ELF-1 (cell line): ENCODE data around the gene ECE1.

Source experiments
- DNase-seq: peaks from one replicate; pipeline ENCODE4 v3.0.0-alpha.2; 2016; ENCODE audit warnings: low read depth, low spot score

ECE1 gene

DNA sequence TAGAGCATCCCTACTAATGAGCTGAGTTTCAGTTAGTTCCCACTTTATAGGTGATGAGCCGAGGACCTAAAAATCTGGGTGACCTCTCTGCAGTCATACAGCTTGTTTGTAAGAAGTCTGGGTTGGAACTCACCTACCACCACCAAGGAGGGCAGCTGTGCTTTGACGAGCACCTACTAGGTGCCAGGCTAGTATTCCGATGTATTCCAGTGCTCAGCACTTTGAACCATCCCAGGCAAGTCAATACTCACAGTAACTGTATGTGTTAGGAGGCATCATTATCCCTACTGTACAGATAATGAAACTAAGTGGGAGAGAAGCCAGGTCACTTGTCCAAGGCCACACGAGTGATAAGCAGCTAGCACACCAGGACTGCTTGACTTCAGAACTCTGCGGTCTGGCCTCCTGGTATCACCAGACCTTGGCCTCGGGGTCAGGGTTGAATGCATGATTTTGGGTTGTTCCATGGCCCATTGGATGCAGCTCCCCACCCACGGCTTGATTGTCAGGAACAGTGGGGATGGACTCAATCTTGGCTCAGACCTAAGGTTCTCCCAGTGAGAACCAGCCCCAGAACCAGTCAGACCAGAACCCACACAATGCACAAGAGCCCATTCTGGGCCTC, 20.7 kb downstream of the ECE1 start:
- no peak for DNase-seq

DNA sequence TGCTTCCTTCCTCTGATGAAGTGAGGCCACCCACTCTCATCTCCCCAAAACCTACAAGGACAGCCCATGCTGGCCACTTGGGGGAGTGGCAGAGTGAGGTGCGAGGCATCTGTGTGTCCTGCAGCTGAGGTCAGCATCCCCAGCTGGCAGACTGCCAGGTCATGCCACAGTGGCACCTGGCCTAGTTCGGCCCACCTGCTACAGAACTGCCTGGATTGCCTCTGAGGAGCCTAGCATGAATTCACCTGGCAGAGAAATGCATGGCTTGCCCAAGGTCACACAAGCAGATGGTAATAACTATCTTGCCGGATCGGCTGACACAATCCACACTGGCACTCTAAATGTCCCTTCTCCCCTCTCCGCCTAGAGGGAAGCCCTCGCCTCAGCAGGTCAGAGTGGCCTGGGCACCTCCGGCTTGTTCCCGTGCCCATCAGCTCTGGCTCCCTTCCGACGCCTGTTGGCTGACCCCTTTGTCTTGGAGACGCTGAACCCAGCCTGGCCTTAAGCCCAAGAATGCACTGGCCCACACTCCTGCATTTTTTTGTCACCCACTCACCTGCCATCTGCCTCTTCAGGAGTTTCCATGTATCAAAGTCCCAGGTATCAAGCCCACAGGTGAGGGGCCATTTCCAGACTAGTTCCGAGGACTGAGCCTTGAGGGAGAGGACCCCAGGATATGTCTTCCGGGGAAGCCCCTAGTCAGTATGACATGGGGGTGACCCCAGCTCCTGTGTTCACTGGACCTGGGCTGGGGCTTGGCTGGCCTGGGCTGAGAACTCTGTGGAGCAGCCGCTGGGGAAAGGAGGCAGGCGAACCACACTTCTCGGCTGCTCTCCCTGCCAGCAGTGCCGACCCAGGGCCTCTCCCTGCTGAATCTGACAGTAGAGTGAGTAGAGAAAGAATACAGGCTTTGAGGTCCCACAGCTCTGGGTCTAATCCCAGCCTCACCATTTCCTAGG, 21.7 kb downstream of the ECE1 start:
- no peak for DNase-seq

DNA sequence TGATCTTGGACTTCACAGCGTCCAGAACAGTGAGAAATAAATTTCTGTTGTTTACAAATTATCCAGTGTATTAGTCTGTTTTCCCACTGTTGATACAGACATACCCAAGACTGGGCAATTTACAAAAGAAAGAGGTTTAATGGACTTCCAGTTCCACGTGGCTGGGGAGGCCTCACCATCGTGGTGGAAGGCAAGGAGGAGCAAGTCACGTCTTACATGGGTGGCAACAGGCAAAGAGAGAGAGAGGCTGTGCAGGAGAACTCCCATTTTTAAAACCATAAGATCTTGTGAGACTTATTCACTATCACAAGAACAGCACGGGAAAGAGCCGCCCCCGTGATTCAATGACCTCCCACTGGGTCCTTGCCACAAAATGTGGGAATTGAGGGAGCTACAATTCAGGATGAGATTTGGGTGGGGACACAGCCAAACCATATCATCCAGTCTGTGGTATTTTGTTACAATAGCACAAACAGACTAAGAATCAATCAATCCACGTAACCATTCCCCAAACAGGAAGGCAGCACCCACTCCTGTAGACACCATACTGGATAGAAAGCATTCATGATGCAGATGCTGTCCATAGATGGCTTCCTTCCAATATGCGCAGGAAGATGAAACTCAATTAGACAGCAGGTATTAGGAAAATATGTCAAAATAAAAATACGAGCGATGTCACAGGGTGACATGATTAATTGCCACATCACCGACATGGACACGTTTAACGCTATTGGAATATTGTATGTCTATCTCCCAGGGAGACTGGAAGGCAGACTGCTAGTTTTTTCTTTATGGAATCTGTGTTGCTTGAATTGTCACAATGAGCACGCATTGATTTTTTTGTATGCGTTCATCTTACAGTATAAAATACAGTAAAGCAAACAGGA, 22.8 kb downstream of the ECE1 start:
- DNase-seq, result no peak

DNA sequence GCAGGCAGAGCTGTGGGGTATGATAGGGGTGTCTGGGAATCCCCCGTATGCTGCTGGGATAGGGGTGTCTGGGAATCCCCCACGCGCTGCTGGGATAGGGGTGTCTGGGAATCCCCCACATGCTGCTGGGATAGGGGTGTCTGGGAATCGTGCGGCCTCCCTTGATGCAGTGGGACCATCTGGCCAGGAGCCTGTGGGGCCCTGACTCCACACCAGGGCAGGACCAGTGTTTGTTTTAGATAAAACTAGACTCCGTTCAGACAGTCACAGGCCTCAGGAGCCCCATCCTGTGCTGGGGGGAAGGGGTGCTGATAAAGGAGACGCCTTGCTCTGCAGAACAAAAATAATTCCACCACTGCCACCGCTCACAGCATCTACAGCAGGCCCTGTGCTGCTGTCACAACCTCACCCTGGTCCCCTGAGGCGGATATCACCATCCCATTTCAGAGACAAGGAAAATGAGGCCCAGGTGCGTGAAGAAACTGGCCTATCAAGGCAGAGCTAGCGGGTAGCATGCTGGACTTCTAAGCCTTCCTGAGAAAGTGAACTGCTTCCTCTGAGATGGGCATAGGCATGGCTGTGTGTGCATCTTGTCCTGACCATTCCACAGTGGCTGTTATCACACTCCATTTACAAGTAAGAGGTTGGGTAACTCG, 24.0 kb downstream of the ECE1 start:
- DNase-seq, result no peak

DNA sequence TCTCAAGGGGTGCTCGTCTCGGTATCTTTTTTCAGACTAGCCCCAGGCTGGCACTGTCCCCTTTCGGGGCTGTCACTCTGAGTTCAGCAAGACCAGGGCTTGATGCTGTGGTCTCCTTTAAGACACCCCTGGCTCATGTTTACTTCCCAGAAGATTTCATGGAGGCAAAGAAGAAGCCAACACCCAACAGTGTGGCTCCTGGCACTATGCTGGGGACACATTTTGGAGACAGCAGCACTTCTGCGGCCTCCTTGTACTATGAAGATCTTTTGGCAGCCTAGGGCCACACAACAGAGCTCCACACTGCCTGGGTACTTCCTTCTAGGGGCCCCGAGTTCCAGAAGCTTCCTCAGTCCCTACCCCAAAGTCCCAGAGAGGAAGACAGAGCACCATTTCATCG, 24.6 kb downstream of the ECE1 start:
- DNase-seq, result no peak

DNA sequence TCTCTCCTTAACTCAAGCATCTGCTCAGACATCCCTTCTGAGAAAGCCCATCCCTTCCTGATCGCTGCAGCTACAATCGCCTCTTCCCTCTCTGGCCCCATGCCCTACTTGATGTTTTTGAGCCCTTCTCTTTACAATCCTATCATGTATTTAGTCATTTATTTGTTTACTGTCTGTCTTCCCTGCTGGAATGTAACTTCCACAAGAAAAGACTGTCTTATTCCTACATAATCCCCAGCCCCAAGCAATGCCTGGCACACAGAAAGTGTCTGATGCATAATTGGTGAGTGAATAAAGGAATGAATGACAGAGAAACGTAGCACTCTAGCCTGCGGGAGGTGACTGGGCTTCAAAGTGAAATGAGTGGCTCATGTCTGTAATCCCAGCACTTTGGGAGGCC, 25.4 kb downstream of the ECE1 start:
- peak; percentile 75 for DNase-seq

DNA sequence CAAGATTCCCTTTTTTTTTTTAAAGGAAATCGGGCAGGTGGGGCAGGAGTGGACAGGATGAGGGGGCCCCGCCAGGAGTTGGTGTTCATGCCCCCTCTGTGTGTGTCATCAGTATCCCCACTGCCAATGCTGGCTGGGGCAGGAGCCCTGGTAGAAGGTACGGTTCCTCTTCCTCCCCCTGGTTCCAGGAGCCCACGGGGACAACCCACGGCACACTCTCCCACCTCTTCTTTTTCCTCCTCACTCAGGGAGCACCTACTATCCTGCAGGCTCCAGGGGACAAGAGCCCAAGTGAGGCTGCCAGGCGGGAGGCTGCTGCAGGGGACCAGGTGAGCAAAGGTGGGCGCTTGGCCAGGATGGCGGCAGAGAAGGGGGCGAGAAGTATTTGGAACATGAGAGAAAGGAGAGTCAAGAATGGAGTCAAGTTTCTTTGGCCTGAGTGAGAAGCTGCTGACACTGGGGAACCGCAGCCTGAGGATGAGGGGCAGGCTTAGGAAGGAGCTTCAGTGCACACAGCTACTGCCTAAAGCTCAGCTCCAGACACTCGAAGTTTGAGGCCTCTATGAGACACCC, 26.5 kb downstream of the ECE1 start:
- DNase-seq, result no peak

DNA sequence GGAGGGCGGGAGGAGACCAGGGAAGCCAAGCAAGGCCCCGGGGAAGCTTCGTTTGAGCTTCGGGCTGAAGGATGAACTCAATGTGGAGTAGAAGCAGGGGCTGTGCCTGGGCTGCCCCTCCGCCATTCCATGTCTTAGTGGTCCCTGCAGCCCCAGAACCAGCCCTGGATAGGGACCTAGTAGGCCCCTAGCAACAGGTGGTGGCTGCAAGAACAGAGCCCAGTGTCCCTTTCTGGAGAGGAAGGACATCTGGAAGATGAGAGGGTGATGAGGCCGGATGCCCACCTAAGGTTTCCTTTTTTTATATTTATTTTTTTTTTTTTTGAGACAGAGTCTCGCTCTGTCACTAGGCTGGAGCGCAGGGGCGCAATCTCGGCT, 27.2 kb downstream of the ECE1 start:
- DNase-seq, result no peak

DNA sequence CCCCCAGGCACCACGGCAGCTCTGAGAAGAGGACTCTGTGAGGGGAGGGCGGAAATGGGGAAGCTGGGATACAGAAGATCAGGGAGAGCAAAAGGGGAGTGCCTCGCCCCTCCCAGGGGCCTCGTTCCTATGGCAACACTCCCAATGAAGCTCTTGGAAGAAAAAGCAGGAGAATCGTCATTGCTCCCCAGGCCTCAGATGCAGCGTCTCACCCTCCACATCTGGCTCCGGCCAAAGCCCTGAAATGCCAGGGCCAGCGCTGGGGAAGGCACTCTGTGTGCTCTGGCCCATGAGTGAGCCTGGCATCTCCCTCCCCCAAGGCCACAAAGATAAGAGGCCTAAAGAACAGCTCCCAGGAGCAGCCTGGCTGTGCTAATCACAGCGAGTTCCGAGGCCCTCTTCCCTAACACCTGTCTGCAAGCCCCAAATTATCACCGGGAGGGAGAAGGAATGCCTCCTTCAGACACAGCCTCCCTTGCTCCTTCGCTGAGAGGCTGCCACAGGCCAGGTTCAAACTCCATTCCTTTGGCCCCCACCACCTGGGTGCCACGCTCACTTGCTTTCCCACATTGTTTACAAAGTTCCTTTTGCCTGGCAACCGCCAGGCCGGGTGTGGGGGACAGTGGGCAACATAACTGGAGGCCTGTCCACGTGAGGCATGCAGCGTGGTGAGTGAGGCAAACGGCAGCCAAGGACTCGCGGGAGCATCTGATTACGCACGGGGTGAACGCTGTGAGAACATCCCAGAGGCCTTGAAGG, 27.8 kb downstream of the ECE1 start:
- peak; percentile 68 for DNase-seq

DNA sequence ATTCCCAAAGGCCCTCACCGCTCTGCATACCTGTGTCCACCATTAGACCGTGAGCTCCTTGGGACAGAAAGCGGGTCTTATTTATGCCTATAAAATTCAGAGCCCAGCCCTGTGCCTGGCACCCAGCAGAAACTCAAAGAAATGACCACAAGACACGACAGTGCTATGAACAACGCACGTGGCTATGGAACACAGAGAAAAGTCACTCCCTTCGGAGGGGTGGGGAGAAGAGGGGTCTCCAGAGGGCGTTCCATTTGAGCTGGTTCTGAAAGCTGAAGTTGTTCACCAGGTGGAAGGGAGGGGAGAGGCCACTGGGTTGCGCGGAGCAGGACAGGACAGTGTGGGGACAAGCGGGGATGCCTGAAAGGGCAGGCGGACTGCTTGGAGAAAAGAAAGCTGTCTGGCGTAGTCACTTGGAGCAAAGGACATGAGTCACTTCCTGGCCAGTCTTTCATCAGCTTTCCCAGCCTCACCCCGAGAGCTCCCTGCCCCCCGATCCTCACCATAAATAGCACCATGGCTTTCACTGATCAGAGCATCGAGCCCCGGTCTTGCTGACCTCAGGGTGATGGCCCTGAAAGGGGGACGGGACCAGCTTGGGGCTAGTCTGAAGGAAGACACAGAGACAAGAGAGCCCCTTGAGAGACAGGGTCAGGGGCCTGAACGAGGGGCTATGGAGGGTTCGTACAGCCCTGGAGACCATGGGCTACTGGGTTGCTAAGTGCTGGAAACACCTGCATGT, 28.5 kb downstream of the ECE1 start:
- peak; percentile 36 for DNase-seq

DNA sequence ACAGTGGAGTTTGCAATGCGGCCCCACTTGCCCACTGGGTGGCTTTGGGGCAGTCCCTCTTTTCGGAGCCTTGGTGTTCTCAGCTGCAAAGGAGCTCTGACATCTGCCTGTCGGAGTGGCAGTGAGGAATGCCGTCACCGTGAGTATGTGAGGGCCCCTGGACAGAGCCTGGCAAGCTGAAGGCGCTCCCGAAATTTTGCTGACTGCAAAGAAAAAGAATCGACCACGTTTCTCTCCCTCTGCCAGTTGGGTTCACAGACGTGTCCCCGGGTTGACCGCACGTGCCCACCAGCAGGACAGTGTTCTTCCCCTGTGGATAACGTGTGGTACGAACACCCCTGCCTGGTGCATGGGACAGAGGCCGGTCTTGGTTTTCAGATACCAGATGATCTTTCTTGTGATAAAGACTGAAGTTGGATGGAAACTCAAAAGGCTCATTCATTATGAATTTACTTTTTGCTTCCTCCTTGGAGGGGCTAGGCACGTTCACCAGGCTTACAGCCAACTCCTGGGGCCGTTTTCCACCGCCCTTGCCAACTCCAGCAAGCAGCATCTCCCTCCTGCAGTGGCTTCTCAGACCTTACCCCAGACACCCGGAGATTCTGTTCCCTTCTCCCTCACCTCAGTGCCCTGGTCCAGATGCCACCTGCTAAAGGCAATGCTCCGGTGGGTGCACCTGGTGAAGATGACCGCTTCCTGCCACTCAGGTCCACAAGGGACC, 29.7 kb downstream of the ECE1 start:
- no peak for DNase-seq

DNA sequence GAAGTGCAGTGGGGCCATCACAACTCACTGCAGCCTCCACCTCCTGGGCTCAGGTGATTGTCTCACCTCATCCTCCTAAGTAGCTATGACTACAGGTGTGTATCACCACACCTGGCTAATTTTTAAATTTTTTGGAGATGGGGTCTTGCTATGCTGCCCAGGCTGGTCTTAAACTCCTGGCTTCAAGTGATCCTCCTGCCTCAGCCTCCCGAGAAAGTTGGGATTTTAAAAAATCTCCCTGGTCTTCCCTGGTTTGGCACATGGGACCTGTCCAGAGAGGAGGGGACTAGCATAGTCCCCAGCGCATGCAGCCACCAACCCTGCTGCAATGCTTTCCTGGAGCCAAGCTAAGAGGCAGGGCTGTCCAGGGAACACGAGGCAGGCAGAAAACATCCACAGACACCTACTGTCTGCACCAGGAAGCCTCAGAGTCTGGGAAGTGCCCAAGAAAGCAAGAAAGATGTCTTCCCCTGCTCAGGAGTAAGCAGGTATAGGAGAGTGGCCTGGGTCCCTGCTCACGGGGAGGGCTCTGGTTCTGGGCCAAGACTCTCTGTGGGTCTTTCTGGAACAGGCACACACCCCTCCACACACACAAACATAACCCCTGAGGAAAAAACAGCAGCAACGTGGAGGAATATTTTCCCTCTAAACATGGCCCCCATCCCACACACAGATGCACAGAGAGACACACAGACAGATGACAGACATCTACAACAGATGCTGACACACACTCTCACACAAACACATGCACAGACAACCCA, 30.8 kb downstream of the ECE1 start:
- no peak for DNase-seq

DNA sequence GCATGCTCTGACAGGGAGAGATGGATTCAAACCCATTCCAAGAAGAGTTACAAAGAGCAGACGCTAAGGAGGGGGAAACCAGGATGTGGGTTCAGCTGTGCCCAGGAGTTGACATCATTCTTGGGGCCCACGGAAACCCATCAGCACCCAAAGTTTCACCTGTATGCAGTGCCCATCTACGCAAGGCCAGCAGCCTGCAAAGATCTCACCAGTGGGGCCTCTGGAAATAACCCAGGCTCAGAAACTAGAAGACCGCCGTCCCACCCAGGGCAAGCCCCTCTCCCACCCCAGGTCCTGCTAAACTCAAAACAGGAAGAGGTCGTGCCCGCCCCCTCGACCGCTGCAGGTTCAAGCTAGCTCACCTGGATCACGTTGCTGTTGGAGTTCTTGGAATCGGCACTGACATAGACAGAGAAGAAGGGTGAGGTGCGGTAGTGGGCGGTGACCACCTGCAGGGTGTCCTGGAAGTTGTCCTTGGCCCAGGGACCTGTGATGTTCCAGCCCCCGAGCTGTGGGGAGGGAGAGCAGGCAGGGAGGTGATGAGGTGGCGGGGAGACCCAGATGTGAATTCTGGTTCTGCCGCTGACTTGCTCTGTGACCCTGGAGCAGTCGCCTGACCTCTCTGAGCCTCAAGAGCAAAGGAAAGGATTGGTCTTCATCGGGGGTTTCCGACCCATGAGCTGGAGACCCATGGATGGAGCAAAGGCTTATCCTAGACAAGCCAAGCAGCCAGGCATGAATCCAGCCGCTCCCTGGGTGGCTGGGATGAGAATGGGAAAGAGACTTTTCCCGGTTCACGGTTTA, 31.7 kb downstream of the ECE1 start:
- no peak for DNase-seq

DNA sequence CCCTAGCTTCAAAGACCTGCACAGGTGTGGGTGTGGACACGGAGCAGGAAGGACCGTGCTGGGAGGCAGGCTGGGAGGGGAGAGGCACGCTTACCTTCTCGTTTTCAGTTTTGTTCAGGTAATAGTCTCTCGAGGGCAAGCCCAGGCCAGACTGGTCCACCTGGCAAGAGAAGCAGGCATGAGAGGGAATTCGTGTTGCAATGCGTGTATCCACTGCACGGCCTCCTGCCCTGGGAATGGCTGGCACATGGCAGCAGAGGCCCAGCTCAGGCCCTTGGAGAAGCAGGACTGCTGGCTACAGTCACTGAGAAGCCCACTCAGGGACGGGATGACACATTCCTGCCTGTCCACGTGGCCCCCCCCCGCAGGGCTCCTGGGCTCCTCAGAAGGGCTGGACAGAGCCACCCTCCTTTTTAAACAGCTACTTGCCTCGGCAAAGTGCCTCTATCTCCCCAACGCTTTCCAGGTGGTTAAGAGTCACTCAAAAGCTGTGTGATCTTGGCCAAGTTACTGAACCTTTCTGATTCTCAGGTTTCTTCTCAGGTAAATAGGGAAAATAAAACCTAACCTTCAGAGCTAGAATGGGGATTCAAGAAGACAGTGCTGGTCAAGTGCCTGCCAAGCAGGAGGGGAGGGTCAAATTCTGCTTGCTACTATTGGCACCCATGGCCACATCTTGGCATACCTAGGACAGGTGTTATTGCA, 32.7 kb downstream of the ECE1 start:
- DNase-seq, result no peak

DNA sequence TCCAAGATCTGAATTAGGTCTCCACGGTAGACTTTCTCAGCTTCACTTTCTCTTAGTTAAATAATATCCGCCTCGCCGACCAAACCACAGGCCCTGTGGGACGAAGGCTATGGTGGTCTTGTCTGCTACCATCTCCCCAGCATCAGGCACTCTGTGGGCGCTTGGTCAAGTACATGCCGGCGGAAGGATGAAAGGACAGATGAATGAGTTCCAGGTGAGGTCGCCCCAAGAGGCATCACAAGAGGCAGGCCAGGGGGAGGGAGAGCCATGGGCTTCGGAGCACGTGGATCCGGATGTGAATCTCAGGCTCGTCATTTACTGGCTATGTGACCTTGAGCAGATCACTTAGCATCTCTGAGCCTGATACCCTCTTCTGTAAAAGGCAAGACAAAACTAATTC, 33.5 kb downstream of the ECE1 start:
- no peak for DNase-seq

DNA sequence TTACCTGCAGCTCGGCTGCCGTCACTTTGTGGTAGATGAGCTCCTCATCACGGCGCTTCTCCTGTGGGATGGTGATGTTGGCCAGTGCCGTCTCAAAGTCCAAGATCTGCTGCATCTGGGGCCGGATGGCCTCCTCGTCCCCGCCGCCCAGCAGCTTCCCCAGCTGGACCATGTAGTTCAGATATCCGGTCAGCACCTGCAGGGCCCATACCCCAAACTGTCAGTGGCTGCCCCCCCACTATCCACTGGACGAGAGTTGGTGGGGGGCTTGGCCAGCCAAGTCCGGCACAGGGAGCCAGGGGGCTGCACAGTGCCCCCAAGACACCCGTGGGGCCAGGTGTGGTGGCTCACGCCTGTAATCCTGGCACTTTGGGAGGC, 34.3 kb downstream of the ECE1 start:
- DNase-seq, result no peak
